ENCODE data around the gene HIGD2A. TPM values are rescaled to one million over a fixed set of nuclear protein-coding genes. Genes with fewer than 3 reads are reported as not detected.
A peak's percentile ranks its signal among the peaks of the same experiment; 100 is the strongest.

Gene HIGD2A
- 100 to 1,000 TPM; 114 to 120 TPM for total RNA-seq

- Mint-ChIP-seq H3K36me3 (ENCODE audit: low read depth) (peaks cover 89% of the 10 kb centered on the region), H3K27ac (peak within 1 kb of the TSS; percentile 99), H3K27me3 (no peaks in the 10 kb centered on the region), H3K9me3 (no peaks in the 10 kb centered on the region), H3K4me3 (peak within 1 kb of the TSS; percentile 98), H3K4me1 (peaks cover 14% of the 10 kb centered on the region)
- ATAC-seq (replicated peaks) = peak; percentile 92
These were observed at the start of gene HIGD2A, which contains the start of gene NOP16 for GRCh38 chr5:176388444-176389134. TSS of gene HIGD2A (plus strand) at chr5:176388751. CDS start at chr5:176388820, 69 bp downstream. TSS of gene NOP16 (minus strand) at chr5:176388598. CDS start at chr5:176388539, 59 bp downstream.

GRCh38 chr5:176339304-176339703 is 49.2 kb upstream of the HIGD2A start:
- Mint-ChIP-seq H3K27me3 (no peaks in the 10 kb centered on the region), H3K4me1 (no peaks in the 10 kb centered on the region), H3K27ac (no peak overlapping the region), H3K4me3 (no peak overlapping the region), H3K36me3 (ENCODE audit: low read depth) (peaks cover 30% of the 10 kb centered on the region), H3K9me3 (no peaks in the 10 kb centered on the region)
- ATAC-seq (replicated peaks) = no peak

- Mint-ChIP-seq H3K27me3 (no peaks in the 10 kb centered on the region), H3K27ac (peak overlapping the region; percentile 13), H3K4me1 (no peaks in the 10 kb centered on the region), H3K9me3 (no peaks in the 10 kb centered on the region), H3K36me3 (ENCODE audit: low read depth) (peaks cover 46% of the 10 kb centered on the region), H3K4me3 (no peak overlapping the region)
- ATAC-seq (replicated peaks) = no peak
These were observed 47.0 kb upstream of the HIGD2A start for GRCh38 chr5:176341325-176342157.

DNA sequence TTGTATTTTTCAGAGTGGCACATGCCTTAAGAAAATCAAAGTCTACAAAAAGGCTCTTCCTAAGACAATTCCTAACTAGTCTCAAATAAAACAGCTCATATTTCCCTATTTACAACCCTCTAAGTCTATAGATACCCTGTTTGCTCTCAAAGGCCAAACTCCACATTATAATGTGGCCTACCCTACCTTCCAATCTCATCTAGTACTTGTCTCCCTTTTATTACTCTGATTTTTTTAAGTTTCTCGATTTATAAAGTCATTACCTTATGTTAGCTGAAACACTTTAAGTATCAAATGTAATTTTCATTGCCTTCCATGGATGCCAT is 46.4 kb upstream of the HIGD2A start:
- no peak for ATAC-seq (replicated peaks)
- Mint-ChIP-seq H3K27ac (peak overlapping the region; percentile 13), H3K4me3 (no peak overlapping the region), H3K36me3 (ENCODE audit: low read depth) (peaks cover 46% of the 10 kb centered on the region), H3K27me3 (no peaks in the 10 kb centered on the region), H3K4me1 (no peaks in the 10 kb centered on the region), H3K9me3 (no peaks in the 10 kb centered on the region)

- Mint-ChIP-seq H3K4me1 (no peaks in the 10 kb centered on the region), H3K27me3 (no peaks in the 10 kb centered on the region), H3K9me3 (no peaks in the 10 kb centered on the region), H3K4me3 (no peak overlapping the region), H3K27ac (peak overlapping the region; percentile 31), H3K36me3 (ENCODE audit: low read depth) (peaks cover 47% of the 10 kb centered on the region)
- no peak for ATAC-seq (replicated peaks)
These were observed 45.6 kb upstream of the HIGD2A start for GRCh38 chr5:176342766-176343458.

DNA sequence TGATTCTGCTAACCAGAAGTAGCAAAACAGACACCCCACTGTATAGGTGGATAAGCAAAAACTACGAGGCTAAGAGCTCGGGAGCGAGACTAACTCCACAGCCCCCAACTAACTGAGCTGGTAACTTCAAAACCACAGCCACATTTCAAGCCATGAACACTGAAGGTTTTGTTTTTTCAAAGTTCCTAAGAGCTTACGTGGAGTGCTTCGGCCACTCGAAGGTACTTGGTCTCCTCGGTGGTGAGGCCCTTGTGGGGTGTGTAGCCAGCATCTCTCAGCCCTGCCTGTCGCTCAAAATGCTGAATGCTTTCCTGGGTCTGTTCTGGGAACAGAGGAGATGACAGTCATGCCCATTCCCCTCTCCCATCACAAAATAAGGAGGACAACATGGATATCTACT is 38.1 kb upstream of the HIGD2A start:
- H3K36me3 Mint-ChIP-seq (ENCODE audit: low read depth) = peaks cover 100% of the 10 kb centered on the region
- H3K27me3 Mint-ChIP-seq = no peaks in the 10 kb centered on the region

GRCh38 chr5:176352116-176352878 is 36.3 kb upstream of the HIGD2A start:
- peaks cover 100% of the 10 kb centered on the region for H3K36me3 Mint-ChIP-seq (ENCODE audit: low read depth)

More for the DNA sequence above, 38.1 kb upstream of the HIGD2A start:
- Mint-ChIP-seq H3K4me3 (no peak overlapping the region), H3K27ac (peak overlapping the region; percentile 73), H3K9me3 (no peaks in the 10 kb centered on the region), H3K4me1 (peaks cover 16% of the 10 kb centered on the region)
- no peak for ATAC-seq (replicated peaks)

DNA sequence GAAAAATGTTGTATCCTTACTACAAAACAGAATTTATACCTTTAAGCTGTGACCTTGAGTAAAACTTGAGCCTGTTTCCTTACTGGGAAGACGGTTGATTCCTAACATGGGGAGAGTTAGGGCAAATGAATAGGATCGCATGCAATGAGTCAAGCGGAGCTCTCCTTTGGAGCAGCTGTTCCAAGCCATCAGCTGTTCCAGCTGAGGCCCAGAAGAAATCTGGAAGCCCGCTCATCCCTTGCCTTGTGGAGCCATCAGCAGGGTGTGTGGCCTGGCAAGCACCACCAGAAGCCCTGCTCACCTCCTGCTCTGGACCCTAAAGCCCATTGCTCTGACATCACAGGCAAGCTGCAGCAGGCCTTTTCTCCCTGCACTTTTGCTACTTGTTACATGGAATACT is 35.0 kb upstream of the HIGD2A start:
- peaks cover 100% of the 10 kb centered on the region for H3K36me3 Mint-ChIP-seq (ENCODE audit: low read depth)

More at GRCh38 chr5:176352116-176352878, 36.3 kb upstream of the HIGD2A start:
- no peaks in the 10 kb centered on the region for H3K27me3 Mint-ChIP-seq
- ATAC-seq (replicated peaks) = no peak
- peak overlapping the region; percentile 31 for H3K27ac Mint-ChIP-seq
- H3K4me1 Mint-ChIP-seq = peaks cover 17% of the 10 kb centered on the region
- H3K9me3 Mint-ChIP-seq = no peaks in the 10 kb centered on the region
- no peak overlapping the region for H3K4me3 Mint-ChIP-seq

GRCh38 chr5:176355400-176356178 is 33.0 kb upstream of the HIGD2A start:
- Mint-ChIP-seq H3K27me3 (no peaks in the 10 kb centered on the region), H3K9me3 (no peaks in the 10 kb centered on the region), H3K4me3 (no peak overlapping the region), H3K27ac (no peak overlapping the region), H3K36me3 (ENCODE audit: low read depth) (peaks cover 91% of the 10 kb centered on the region), H3K4me1 (peaks cover 22% of the 10 kb centered on the region)
- ATAC-seq (replicated peaks) = no peak

More for the DNA sequence above, 35.0 kb upstream of the HIGD2A start:
- Mint-ChIP-seq H3K9me3 (no peaks in the 10 kb centered on the region), H3K4me3 (no peak overlapping the region), H3K4me1 (peaks cover 20% of the 10 kb centered on the region), H3K27ac (no peak overlapping the region), H3K27me3 (no peaks in the 10 kb centered on the region)
- no peak for ATAC-seq (replicated peaks)

DNA sequence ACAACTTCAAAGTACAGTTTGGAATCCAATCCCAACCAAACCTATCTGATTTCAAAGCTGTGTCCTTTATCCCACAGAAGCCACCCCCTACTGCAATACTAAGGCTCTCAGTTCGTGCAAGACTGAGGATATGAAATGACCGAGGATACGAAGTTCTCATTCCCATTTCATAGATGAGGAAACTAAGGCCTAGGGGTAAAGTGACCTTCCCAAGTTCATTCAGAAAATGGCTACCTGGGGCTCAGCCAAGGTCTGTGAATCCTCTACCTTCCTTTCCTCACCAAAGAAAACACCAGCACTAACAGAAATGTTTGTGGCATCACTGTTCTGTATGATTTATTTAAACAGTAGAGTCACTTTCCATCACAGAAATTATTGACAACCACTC is 32.4 kb upstream of the HIGD2A start:
- ATAC-seq (replicated peaks) = no peak
- no peaks in the 10 kb centered on the region for H3K27me3 Mint-ChIP-seq
- no peaks in the 10 kb centered on the region for H3K9me3 Mint-ChIP-seq
- H3K27ac Mint-ChIP-seq = no peak overlapping the region
- no peak overlapping the region for H3K4me3 Mint-ChIP-seq
- H3K4me1 Mint-ChIP-seq = peaks cover 22% of the 10 kb centered on the region
- H3K36me3 Mint-ChIP-seq (ENCODE audit: low read depth) = peaks cover 85% of the 10 kb centered on the region

DNA sequence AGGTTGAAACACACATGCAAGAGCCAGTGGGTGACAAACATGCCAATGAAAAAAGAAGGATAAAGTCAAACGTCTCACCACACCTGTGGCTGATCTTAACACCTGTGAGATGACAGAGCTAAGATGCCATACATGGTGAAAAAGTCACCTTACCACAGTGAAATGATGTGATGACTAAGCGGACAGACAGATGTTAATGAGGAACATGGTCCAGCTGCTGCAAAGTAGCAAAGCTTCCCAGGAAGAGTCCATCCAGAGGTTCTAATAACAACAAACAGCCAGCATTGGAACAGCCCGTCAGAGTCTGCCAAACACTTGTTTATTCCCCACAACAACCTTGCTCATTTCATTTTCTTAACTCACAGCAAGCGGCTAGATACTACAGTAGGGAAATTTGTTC is 28.9 kb upstream of the HIGD2A start:
- no peaks in the 10 kb centered on the region for H3K9me3 Mint-ChIP-seq
- no peaks in the 10 kb centered on the region for H3K27me3 Mint-ChIP-seq
- H3K27ac Mint-ChIP-seq = peak overlapping the region; percentile 85
- no peak for ATAC-seq (replicated peaks)
- H3K4me3 Mint-ChIP-seq = peak overlapping the region; percentile 94
- H3K4me1 Mint-ChIP-seq = peaks cover 11% of the 10 kb centered on the region
- peaks cover 50% of the 10 kb centered on the region for H3K36me3 Mint-ChIP-seq (ENCODE audit: low read depth)

GRCh38 chr5:176360894-176361436 is 27.6 kb upstream of the HIGD2A start:
- Mint-ChIP-seq H3K4me3 (peak overlapping the region; percentile 94), H3K9me3 (no peaks in the 10 kb centered on the region), H3K27me3 (no peaks in the 10 kb centered on the region), H3K4me1 (peaks cover 11% of the 10 kb centered on the region), H3K36me3 (ENCODE audit: low read depth) (peaks cover 37% of the 10 kb centered on the region), H3K27ac (peak overlapping the region; percentile 96)
- ATAC-seq (replicated peaks) = peak; percentile 4
